Endothelial cell of umbilical vein (primary cell): ENCODE measurements around the gene NHERF2.

Source experiments
- EZH2 ChIP-seq: IDR thresholded peaks from 2 replicates; pipeline ENCODE4 v1.6.1; 2012; ENCODE audit warnings: borderline replicate concordance, low read depth, mild to moderate bottlenecking, moderate library complexity, low read length, inconsistent platforms; ENCODE audit not compliant: severe bottlenecking
- FOS ChIP-seq: IDR thresholded peaks from 2 replicates; pipeline ENCODE4 v1.6.1; 2011; ENCODE audit warnings: mild to moderate bottlenecking, low read length, moderate library complexity, borderline replicate concordance; ENCODE audit not compliant: insufficient read depth
- GATA2 ChIP-seq: IDR thresholded peaks from 2 replicates; pipeline ENCODE4 v1.7.0; 2011; ENCODE audit warnings: low read depth, mild to moderate bottlenecking, moderate library complexity, mixed read lengths, low read length; ENCODE audit not compliant: insufficient read length, insufficient read depth
- JUN ChIP-seq: IDR thresholded peaks from 2 replicates; pipeline ENCODE4 v1.6.1; 2011; ENCODE audit warnings: borderline replicate concordance, low read depth; ENCODE audit not compliant: insufficient read length, insufficient read depth
- MYC ChIP-seq: IDR thresholded peaks from one replicate; pipeline ENCODE4 v1.6.1; 2011; ENCODE audit warnings: mild to moderate bottlenecking, low read depth, low read length
- POLR2A ChIP-seq: IDR thresholded peaks from 2 replicates; pipeline ENCODE4 v1.6.1; 2012; ENCODE audit warnings: low read depth, mild to moderate bottlenecking, control low read depth, low read length
- POLR2AphosphoS5 ChIP-seq: IDR thresholded peaks from 2 replicates; pipeline ENCODE4 v1.6.1; 2012; ENCODE audit warnings: low read depth, mild to moderate bottlenecking, control low read depth, low read length, moderate library complexity; ENCODE audit not compliant: insufficient read depth
- TF ChIP-seq, protein P1 (sequence below), 2 donors: IDR thresholded peaks; 1 replicate in 1 of 2; 2 replicates in 1 of 2; pipeline ENCODE4 v1.5.1; 2011; ENCODE audit warnings: low read length in 2 of 2, mild to moderate bottlenecking in 2 of 2, moderate library complexity in 2 of 2, control low read depth in 1 of 2, inconsistent platforms in 1 of 2, low read depth in 1 of 2; ENCODE audit not compliant: insufficient read depth in 1 of 2; ENCODE audit errors: extremely low read depth in 1 of 2
- TF ChIP-seq, protein P2 (sequence below): IDR thresholded peaks from 2 replicates; pipeline ENCODE4 v1.6.1; 2011; ENCODE audit not compliant: insufficient read depth, insufficient read length

DNA sequence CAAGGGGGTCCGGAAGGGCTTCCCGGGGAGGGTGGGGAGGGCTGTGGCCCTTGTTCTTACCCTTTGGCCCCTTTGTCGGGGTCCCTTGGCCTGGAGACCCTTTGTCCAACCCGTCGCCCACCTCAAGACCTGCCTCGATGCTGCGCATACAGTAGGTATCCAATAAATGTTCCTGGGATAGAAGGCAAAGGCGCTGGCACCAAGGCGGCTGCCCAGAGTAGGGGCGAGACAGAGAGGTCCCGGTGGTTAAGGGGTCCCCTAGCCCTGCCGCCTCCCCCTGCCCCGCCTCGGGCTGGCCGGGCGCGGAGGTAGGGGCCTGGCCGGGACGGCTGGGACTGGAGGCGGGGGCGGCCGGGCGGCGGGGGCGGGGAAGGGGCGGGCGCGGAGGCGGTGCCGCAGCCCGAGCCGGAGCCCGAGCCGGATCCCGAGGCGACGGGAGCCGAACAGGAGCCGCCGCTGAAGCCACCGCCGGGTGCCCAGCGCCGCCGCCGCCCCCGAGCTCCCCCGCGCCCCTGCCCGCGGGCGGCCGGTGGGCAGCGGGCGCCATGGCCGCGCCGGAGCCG lies at the start of gene NHERF2:
- TF ChIP-seq POLR2AphosphoS5 (peak; percentile 20), POLR2A (peak; percentile 22), MYC (no peak), EZH2 (no peak), GATA2 (no peak), JUN (no peak), FOS (no peak)
- TF ChIP-seq, protein P1, sequence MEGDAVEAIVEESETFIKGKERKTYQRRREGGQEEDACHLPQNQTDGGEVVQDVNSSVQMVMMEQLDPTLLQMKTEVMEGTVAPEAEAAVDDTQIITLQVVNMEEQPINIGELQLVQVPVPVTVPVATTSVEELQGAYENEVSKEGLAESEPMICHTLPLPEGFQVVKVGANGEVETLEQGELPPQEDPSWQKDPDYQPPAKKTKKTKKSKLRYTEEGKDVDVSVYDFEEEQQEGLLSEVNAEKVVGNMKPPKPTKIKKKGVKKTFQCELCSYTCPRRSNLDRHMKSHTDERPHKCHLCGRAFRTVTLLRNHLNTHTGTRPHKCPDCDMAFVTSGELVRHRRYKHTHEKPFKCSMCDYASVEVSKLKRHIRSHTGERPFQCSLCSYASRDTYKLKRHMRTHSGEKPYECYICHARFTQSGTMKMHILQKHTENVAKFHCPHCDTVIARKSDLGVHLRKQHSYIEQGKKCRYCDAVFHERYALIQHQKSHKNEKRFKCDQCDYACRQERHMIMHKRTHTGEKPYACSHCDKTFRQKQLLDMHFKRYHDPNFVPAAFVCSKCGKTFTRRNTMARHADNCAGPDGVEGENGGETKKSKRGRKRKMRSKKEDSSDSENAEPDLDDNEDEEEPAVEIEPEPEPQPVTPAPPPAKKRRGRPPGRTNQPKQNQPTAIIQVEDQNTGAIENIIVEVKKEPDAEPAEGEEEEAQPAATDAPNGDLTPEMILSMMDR (IDR thresholded peaks at IDR 0.05; ENCODE audit: extremely low read depth in 1 of 2, insufficient read depth in 1 of 2, low read depth in 1 of 2, low read length in 2 of 2): no peak
- TF ChIP-seq, protein P2, sequence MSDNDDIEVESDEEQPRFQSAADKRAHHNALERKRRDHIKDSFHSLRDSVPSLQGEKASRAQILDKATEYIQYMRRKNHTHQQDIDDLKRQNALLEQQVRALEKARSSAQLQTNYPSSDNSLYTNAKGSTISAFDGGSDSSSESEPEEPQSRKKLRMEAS: no peak
